GM21447 (cell line): ENCODE results near the gene RLN3.

Source experiments
- ATAC-seq: cut with Tn5 transposase; IDR thresholded peaks from one replicate; pipeline ENCODE4 v1.9.1; 2021; ENCODE audit not compliant: unreplicated experiment

RLN3 gene

DNA sequence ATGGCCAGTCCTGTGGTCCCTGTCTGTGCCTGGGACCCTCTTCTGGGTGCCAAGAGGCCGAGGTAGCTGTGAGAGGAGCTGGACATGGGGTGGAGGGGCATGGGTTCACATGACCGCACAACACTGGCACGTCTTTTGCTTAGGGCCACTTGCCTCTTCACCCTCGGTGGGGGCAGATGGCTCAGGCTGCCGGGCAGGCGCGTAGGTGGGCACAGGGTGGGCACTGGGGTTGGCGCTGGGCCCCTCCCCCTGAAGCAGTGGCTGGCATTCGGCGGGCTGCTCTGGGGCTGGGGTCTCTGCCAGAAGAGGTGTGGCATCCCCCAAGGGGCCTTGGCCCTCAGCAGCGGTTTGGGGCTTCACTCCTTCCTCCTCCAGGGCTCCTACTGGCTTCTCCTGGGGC, 25.6 kb downstream of the RLN3 start:
- no peak for ATAC-seq

DNA sequence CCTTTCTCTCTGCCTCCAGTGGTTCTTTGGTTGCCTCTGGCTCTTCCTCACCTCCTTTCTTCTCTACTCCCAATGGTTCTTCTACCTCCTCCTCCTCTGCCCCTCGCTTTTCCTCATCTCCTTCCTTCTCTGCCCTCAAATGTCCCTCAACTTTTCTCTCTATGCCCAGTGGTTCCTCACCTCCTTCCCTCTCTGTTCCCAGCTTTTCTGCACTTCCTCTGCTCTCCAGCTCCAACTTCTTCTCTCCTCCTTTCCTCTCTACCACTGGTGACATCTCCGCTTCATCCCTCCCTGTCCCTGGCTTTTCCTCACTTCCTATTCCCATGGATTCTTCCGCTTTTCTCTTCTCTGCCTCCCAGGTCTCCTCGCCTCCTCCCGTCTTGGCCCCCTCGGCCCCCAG, 26.2 kb downstream of the RLN3 start:
- no peak for ATAC-seq

DNA sequence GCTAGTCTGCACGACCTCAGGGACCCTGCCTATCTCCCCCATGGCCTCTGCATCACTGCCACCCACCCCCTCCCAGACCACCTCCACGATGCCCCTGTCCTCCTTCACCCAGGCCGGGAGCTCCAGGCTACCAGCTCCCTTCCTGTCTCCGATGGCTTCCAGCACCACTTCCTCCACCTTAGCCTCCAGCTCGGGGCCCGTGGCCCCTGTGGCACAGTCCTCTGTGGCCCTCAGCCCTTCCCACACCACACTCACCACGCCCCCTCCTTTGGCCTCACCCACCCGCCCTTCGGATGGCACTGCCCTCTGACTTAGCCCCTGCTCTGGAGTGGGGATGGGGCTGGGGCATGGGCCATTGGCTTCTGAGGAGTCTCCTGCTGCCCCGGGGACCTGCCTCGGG, 26.8 kb downstream of the RLN3 start:
- no peak for ATAC-seq

DNA sequence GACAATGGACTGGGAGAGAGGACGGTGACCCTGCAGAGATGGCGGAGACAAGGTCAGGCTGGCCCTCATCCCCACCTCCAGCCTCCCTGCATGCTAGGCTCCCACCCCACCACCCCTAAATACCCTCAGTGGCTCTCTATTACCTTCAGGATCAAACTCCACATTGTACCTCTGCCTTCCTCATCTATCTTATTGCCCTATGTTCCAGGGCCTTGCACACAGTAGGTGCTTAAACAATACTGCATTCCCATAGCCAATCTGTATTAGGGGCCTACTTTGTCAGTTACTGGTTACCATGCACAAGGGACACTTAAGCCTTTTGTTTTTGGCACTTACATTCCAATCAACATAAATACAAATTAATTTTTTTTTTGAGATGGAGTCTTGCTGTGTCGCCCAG, 27.4 kb downstream of the RLN3 start:
- no peak for ATAC-seq

DNA sequence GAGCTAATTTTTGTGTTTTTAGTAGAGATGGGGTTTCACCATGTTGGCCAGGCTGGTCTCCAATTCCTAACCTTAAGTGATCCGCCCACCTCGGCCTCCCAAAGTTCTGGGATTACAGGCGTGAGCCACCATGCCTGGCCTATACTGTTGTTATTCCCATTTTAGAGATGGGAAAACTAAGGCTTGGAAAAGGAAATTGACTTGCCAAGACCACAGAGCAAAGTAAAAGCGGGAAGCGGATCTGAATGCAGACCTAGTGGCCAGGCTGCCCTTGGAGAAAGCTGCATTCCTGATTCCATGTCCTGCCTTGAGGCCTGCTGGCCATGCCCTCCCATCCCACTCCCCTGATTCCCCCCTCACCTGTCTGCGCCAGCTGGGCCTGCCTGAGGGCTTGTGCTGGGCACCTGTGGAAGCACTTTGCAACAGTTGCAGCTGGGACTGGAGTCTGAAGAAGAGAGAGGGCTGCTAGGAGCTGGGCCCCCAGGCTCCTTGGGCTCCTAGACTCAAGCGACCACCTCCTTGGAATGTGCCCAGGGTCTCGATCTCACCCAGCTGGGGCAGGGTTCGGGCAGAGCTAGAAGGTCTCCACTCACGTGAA, 28.2 kb downstream of the RLN3 start:
- no peak for ATAC-seq

DNA sequence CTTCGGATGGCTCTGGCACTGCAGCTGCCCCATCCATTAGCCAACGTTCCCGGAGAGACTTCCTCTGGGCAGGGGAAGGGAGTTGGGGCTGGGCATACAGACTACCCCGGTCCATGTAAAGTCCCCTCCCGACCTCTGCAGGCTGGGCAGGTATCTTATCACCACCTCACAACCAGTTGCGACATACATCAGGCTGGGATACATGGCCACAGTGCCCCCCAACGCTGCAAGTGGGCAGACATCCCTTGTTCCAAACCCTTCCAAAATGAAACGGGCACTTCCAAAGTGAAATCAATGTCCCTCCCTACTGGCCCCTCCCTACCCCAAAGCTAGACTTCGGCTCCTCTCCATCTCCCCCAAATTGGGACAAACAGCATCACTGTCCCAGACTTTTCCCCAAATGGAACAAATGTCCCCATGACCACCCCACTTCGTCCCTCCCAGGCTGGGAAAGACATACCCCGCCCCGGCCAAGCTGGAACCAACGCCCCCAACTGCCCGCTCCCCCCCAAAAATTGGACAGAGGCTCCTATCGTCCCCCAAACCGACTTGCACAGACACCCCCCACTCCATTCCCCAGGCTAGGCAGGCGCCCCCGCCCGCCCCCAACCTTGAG, 28.9 kb downstream of the RLN3 start:
- no peak for ATAC-seq

DNA sequence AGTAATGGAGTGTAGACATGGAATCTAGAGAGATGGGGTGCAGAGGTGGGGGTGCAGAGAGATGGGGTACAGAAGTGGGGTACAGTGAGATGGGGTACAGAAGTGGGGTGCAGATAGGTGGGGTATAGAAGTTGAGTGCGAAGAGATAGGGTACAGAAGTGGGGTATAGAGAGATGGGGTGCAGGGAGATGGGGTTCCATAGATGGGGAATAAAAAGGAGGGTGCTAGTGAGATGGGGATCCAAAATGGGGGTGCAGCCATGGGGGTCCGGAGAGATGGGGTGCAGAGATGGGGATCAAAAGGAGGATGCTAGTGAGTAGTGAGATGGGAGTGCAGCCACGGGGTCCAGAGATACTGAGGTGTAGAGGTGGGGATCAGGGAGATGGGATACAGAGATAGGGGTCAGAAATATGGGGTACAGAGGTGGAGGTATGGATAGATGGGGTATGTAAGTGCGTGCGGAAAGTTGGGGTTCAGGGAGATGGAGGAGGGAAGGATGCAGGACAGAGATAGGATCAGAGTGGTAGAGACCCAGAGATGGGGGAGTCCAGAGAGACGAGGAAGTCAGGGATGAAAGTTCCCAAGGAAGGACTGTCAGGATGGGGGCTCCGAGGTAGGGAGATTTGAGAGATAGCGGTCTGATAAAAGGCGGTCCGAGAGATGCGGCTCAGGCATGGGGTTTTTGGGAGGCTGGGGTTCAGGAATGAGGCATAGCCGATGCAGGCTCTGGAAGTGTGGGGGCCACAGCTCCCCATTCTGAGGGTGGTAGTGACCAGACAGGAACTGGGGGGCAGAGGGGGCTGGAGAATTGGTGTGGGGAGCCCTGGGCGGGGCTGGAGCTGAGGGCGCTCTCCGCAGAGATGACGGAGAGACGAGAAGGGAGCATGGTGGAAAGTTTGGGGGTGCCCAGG, 30.5 kb downstream of the RLN3 start:
- ATAC-seq = no peak

DNA sequence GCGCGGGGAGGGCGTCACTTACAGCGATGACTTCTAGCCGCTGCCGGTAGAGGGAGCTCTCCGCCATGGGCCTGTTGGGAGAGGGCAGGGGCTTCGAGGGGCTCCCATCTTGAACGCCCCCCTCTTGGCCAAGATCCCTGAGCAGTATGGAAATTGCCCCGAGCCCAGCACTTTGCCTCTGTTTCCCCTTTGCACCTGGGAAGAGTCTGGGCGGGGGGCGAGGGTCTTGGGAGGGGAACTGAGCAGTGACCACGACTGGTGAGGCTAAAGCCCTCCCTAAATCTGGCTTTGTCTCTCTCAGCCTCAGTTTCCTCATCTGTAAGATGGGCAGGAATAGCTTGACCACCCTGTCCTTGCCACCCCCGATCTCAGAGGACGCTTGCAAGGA, 31.1 kb downstream of the RLN3 start:
- ATAC-seq = no peak

DNA sequence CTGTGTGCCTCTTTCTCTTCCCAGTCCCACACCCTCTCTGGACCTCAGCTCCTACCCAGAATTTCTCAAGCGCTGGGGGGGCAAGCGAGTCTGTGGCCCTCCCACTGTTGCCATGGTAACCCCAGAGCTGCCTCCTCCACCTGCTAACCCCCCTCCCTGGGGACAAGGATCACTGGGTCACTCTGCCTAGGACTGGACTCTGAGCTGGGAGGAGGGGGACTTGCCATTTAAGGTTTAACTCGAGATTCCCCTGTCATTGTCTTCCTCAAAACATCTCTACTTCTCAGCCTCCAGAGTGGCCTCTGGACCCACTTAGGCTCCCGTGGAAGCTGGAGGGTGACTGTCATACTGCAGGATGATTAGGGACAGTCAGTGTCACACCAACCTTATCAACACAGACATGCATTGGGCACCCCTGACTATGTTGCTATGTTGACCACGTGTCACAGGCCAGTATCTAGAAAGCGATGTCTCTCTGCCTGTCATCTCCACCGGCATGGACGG, 31.8 kb downstream of the RLN3 start:
- ATAC-seq = no peak

DNA sequence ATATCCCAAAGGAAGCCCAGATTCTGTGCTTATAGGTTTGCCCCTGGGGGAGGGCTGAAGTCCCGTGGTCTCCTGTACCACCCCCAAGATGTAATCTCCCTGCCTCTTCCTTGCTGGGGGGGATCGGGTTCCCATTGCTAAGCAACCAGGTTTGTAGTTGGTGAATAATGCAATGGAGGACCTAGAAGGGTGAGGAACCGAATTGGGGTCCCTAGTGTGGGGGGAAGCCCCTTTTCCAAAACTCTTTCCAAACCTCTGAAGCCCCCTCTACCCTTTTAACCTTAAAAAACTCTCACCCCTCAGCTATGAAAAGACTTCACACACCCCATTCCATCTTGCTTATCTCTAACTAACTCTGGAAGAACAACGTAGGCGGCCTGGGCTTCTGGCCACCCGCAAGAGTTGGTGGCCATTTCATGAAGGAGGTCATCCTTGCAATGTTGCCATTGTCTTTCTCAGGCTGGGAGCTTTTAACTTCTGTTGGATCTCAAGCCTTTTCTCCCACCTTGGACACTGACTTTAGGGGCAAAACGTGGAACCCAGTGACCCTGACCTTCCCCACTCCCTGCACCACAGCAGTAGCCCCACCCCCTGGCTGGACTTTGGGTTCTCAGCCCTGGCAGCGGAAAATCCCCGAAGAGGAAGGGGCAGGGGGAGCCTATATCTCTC, 33.3 kb downstream of the RLN3 start:
- ATAC-seq = no peak

DNA sequence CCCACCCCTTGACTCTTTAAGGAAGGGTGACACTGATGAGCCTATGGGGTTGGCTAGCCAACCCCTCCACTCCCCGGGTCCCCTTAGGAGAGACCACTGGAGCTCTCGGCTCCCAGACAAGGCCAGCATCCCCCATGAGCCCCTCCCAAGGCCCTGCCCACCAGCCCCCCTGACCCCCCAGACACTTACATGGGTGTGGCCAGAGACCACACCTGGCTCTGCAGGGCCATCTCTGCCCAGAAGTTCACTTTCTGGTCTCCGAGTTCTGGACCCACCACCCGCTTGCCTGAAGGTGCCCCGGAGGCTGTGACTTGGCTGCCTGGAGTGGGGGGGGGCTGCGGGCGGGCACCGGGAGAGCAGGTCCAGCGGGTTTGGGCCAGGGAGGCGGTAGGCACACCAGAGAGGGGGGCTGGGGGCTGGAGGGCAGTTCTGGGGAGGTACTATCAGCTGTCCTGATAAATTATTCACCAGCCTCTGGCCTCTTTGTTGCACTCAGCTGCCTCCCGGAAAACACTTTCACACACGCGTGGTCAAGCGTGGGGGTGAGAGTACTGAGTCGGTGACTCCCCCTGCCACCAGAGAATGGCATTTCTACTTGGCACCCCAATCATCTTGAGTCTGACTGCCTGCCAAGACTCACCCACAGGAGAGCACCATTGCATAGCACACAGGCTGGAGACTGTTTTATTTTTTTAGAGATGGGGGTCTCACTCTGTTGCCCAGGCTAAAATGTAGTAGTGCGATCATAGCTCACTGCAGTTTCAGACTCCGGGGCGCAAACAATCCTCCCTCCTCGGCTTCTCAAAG, 34.0 kb downstream of the RLN3 start, which contains the start of gene PALM3:
Gene PALM3 (minus strand): TSS at position 326 of the 807 bp plus-strand sequence. CDS start 96 bp downstream, at position 230.
- no peak for ATAC-seq

DNA sequence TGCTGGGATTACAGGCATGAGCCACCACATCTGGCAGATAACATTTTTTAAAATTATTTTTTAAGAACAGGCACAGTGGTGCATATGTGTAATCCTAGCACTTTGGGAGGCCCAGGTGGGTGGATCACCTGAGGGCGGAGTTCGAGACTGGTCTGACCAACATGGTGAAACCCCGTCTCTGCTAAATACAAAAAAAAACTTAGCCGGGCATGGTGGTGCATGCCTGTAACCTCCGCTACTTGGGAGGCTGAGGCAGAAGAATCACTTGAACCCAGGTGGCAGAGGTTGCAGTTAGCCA, 34.6 kb downstream of the RLN3 start:
- no peak for ATAC-seq

DNA sequence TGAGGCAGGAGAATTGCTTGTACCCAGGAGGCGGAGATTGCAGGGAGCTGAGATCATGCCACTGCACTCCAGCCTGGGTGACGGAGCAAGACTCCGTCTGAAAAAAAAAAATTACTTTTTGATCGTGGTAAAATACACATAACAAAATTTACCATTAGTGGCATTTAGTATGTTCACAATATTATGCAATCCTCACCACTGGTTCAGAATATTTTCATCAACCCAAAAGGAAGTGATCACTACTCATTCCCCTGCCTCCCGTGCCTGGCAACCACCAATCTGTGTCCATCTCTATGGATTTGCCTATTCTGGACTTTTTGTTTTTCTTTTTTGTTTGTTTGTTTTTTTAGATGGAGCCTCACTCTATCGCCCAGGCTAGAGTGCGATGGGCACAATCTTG, 35.2 kb downstream of the RLN3 start:
- ATAC-seq = no peak

DNA sequence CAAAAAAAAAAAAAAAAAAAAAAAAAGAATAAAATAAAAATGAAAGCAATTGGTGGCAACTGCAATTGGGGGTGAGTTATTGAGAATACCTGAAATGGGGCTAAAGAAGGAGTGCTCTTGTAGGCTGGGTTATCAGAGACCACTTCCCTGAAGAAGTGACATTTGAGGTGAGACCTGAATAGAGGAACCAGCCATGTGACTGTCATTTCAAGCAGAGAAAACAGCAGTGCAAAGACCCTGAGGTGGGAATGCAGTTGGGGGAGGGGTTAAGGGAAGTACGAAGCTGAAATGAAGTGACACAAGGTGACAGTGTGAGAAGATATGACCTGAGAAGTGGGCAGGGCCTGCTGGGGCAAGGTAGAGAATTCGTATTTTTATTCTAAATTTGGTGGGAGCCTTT, 38.2 kb downstream of the RLN3 start:
- ATAC-seq = no peak

DNA sequence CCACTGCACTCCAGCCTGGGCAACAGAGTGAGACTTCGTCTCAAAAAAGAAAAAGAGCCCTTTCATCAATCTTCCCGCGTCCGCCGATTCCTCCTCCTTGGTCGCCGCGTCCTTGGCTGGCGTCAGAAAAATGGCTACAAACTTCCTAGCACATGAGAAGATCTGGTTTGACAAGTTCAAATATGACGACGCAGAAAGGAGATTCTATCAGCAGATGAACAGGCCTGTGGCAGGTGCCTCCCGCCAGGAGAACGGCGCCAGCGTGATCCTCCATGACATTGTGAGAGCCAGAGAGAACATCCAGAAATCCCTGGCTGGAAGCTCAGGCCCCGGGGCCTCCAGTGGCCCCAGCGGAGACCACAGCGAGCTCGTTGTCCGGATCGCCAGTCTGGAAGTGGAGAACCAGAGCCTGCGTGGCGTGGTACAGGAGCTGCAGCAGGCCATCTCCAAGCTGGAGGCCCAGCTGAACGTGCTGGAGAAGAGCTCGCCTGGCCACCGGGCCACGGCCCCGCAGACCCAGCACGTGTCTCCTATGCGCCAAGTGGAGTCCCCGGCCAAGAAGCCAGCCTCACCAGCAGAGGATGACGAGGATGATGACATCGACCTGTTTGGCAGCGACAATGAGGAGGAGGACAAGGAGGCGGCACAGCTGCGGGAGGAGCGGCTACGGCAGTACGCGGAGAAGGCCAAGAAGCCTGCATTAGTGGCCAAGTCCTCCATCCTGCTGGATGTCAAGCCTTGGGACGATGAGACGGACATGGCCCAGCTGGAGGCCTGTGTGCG, 42.5 kb downstream of the RLN3 start:
- no peak for ATAC-seq

DNA sequence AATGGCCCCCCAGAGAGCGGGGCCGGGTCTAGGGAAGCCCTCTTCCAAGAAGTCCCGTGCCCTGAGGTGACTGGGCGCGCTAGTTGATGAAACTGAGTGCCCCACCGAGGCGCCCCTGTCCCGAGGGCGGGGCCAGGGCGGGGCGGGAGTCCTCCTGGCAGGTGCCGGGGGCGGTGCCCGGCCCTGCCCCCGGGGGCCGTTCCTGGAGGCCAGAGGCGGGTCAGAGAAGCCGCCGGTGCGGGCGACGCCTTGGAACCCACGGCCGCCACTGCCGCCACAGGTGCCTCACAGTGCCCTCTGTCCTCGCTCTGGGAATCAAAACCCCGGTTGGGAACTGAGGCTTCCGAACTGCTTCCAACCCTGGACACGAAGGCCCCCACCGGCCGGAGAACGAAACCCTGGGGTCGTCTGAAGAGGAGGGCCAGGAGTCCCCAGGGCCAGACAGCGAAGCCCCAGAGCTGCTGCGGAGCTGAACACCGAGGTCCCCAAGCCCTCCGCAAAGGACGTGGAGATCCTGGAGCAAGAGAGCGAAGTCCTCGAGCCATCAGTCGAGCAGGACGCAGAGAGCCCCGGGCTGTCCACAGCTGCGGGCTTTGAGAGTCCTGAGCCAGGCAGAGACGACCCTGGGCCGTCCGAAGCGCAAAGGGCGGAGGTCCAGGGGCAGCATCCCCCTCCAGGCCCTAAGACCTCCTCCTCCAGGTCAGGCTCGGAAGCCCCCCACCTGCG, 44.8 kb downstream of the RLN3 start, which contains the start of gene MISP3:
Gene MISP3 (plus strand): TSS at position 252 of the 726 bp plus-strand sequence. CDS start 524 bp downstream, outside the sequence.
- ATAC-seq = no peak

DNA sequence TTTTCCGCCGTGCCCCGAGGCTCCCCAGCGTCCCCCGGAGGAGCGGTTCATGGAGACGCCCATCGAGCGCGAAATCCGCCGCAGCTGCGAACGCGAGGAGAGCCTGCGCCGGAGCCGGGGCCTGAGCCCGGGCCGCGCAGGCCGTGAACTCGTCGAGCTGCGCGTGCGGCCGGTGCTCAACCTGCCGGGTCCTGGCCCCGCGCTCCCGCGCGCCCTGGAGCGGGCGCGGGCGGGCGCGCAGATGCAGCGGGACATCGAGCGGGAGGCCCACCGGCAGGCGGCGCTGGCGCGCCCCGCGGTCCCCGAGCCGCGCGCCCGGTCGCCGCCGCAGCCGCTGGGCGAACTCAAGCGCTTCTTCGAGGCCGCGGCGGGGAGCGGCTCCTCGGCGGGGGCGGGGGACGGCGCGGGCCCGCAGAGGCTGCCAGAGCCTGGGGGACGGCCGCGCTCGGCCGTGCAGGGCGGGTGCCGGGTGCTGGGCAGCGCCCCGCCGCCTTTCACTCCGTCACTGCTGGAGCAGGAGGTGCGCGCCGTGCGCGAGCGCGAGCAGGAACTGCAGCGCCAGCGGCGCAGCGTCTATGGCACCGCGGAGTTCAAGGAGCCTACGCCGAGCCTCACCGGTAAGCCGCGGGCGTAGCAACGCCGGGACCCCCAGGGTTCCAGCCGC, 45.4 kb downstream of the RLN3 start:
- no peak for ATAC-seq
